WTC11 (cell line): ENCODE data around the gene HMHB1. TPM values are rescaled to one million over a fixed set of nuclear protein-coding genes. Genes with fewer than 3 reads are reported as not detected.

ENCODE experiments used
- ATAC-seq: fragments of 200-7000 bp; cut with Tn5 transposase; 2 replicates; pipeline ENCODE4 v1.10.0; 2021; ENCODE audit warnings: mild to moderate bottlenecking, moderate library complexity
- CTCF ChIA-PET: fragments of 300-600 bp; sonication (Branson Sonifier 250); formaldehyde crosslinking; loops from one replicate; lab custom pipeline; 2021; ENCODE audit warnings: antibody characterized with exemption; lab: Charles Lee
- POLR2A ChIA-PET: fragments of 350-600 bp; sonication (Branson Sonifier 250); formaldehyde crosslinking; loops from one replicate; lab custom pipeline; 2021; ENCODE audit warnings: antibody characterized with exemption; lab: Charles Lee
- DNase-seq: peaks from one replicate; pipeline ENCODE4 v3.0.0; 2021; ENCODE audit warnings: low spot score
- H3K27ac Mint-ChIP-seq: 2 replicates; pipeline ENCODE4 v1.8.0; 2021; ENCODE audit warnings: mixed read lengths
- H3K27me3 Mint-ChIP-seq: 2 replicates; pipeline ENCODE4 v1.8.0; 2021; ENCODE audit warnings: low read depth, mild to moderate bottlenecking, moderate library complexity, mixed read lengths
- H3K36me3 Mint-ChIP-seq: 2 replicates; pipeline ENCODE4 v1.8.0; 2021; ENCODE audit warnings: mixed read lengths
- H3K4me1 Mint-ChIP-seq: 2 replicates; pipeline ENCODE4 v1.8.0; 2022; ENCODE audit warnings: mixed read lengths
- H3K4me3 Mint-ChIP-seq: 2 replicates; pipeline ENCODE4 v1.8.0; 2021; ENCODE audit warnings: mild to moderate bottlenecking, moderate library complexity, mixed read lengths
- H3K9me3 Mint-ChIP-seq: 2 replicates; pipeline ENCODE4 v1.8.0; 2021; ENCODE audit warnings: mixed read lengths
- ARID4B ChIP-seq: sonication (generic); formaldehyde crosslinking; IDR thresholded peaks from 2 replicates; pipeline ENCODE4 v1.8.0; 2023; ENCODE audit warnings: missing genetic modification reagents, mild to moderate bottlenecking, borderline replicate concordance
- CBFB ChIP-seq: sonication (generic); formaldehyde crosslinking; IDR thresholded peaks from 2 replicates; pipeline ENCODE4 v1.8.1; 2022; ENCODE audit warnings: mild to moderate bottlenecking, low read depth, missing genetic modification reagents
- EMX1 ChIP-seq: fragments of 250-450 bp; sonication (Bioruptor Pico); IDR thresholded peaks from 2 replicates; pipeline ENCODE4 v1.8.0; 2021; ENCODE audit warnings: mild to moderate bottlenecking
- ETV6 ChIP-seq: sonication (generic); formaldehyde crosslinking; IDR thresholded peaks from 2 replicates; pipeline ENCODE4 v1.8.1; 2022; ENCODE audit warnings: mild to moderate bottlenecking, missing genetic modification reagents
- FOXJ3 ChIP-seq: sonication (generic); formaldehyde crosslinking; IDR thresholded peaks from 2 replicates; pipeline ENCODE4 v1.9.0; 2021; ENCODE audit warnings: missing genetic modification reagents, mild to moderate bottlenecking, borderline replicate concordance
- GABPB1 ChIP-seq: sonication (generic); formaldehyde crosslinking; IDR thresholded peaks from 2 replicates; pipeline ENCODE4 v1.8.1; 2023; ENCODE audit warnings: mild to moderate bottlenecking, missing genetic modification reagents
- GRHL2 ChIP-seq: fragments of 250-450 bp; sonication (Bioruptor Pico); IDR thresholded peaks from 2 replicates; pipeline ENCODE4 v1.8.0; 2022; ENCODE audit warnings: mild to moderate bottlenecking, moderate library complexity; ENCODE audit not compliant: insufficient replicate concordance, severe bottlenecking
- HMGA2 ChIP-seq: fragments of 250-450 bp; sonication (Bioruptor Pico); IDR thresholded peaks from 2 replicates; pipeline ENCODE4 v1.4.0; 2021; ENCODE audit warnings: mild to moderate bottlenecking, moderate library complexity
- MXD4 ChIP-seq: fragments of 250-450 bp; sonication (Bioruptor Pico); IDR thresholded peaks from 2 replicates; pipeline ENCODE4 v1.8.0; 2021; ENCODE audit warnings: mild to moderate bottlenecking, moderate library complexity, borderline replicate concordance
- OVOL2 ChIP-seq: fragments of 250-450 bp; sonication (Bioruptor Pico); IDR thresholded peaks from 2 replicates; pipeline ENCODE4 v1.9.0; 2021; ENCODE audit warnings: mild to moderate bottlenecking, borderline replicate concordance
- TP53 ChIP-seq: sonication (generic); formaldehyde crosslinking; IDR thresholded peaks from 2 replicates; pipeline ENCODE4 v1.8.1; 2023; ENCODE audit warnings: mild to moderate bottlenecking, missing genetic modification reagents
- ZNF121 ChIP-seq: sonication (generic); formaldehyde crosslinking; IDR thresholded peaks from 2 replicates; pipeline ENCODE4 v1.8.0; 2023; ENCODE audit warnings: missing genetic modification reagents
- ZNF232 ChIP-seq: sonication (generic); formaldehyde crosslinking; IDR thresholded peaks from 2 replicates; pipeline ENCODE4 v1.8.0; 2022; ENCODE audit warnings: mild to moderate bottlenecking, missing genetic modification reagents
- ZNF317 ChIP-seq: sonication (generic); formaldehyde crosslinking; IDR thresholded peaks from 2 replicates; pipeline ENCODE4 v1.8.1; 2023; ENCODE audit warnings: low read depth, mild to moderate bottlenecking, moderate library complexity, missing genetic modification reagents, borderline replicate concordance
- ZNF416 ChIP-seq: fragments of 250-450 bp; sonication (Bioruptor Pico); IDR thresholded peaks from 2 replicates; pipeline ENCODE4 v1.9.0; 2021; ENCODE audit warnings: mild to moderate bottlenecking, inconsistent platforms
- total RNA-seq: library from RNA; stranded (reverse); gene quantifications from 3 replicates; pipeline ENCODE4 v1.2.3, GENCODE V29; 2021
- TF ChIP-seq, protein P1 (sequence below): fragments of 250-450 bp; sonication (Bioruptor Pico); IDR thresholded peaks from 2 replicates; pipeline ENCODE4 v1.9.0; 2021; ENCODE audit warnings: mild to moderate bottlenecking
- TF ChIP-seq, protein P2 (sequence below): sonication (generic); formaldehyde crosslinking; IDR thresholded peaks from 2 replicates; pipeline ENCODE4 v1.8.1; 2023; ENCODE audit warnings: mild to moderate bottlenecking, moderate library complexity, missing genetic modification reagents
- TF ChIP-seq, protein P3 (sequence below): sonication (generic); formaldehyde crosslinking; IDR thresholded peaks from 2 replicates; pipeline ENCODE4 v1.8.1; 2023; ENCODE audit warnings: mild to moderate bottlenecking, missing genetic modification reagents, moderate library complexity
- TF ChIP-seq, protein P4 (sequence below): sonication (generic); formaldehyde crosslinking; IDR thresholded peaks from 2 replicates; pipeline ENCODE4 v1.8.0; 2022; ENCODE audit warnings: mild to moderate bottlenecking, missing genetic modification reagents
- TF ChIP-seq, protein P5 (sequence below): fragments of 250-450 bp; sonication (Bioruptor Pico); IDR thresholded peaks from 2 replicates; pipeline ENCODE4 v1.8.0; 2021; ENCODE audit warnings: mild to moderate bottlenecking

Gene HMHB1
- total RNA-seq, 1 experiment from 2014 or later: not detected

GRCh38 chr5:143771602-143772001 lies 40.4 kb upstream of the HMHB1 start (continued):
- TF ChIP-seq, protein P1, sequence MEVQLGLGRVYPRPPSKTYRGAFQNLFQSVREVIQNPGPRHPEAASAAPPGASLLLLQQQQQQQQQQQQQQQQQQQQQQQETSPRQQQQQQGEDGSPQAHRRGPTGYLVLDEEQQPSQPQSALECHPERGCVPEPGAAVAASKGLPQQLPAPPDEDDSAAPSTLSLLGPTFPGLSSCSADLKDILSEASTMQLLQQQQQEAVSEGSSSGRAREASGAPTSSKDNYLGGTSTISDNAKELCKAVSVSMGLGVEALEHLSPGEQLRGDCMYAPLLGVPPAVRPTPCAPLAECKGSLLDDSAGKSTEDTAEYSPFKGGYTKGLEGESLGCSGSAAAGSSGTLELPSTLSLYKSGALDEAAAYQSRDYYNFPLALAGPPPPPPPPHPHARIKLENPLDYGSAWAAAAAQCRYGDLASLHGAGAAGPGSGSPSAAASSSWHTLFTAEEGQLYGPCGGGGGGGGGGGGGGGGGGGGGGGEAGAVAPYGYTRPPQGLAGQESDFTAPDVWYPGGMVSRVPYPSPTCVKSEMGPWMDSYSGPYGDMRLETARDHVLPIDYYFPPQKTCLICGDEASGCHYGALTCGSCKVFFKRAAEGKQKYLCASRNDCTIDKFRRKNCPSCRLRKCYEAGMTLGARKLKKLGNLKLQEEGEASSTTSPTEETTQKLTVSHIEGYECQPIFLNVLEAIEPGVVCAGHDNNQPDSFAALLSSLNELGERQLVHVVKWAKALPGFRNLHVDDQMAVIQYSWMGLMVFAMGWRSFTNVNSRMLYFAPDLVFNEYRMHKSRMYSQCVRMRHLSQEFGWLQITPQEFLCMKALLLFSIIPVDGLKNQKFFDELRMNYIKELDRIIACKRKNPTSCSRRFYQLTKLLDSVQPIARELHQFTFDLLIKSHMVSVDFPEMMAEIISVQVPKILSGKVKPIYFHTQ: no peak
- TF ChIP-seq, protein P2, sequence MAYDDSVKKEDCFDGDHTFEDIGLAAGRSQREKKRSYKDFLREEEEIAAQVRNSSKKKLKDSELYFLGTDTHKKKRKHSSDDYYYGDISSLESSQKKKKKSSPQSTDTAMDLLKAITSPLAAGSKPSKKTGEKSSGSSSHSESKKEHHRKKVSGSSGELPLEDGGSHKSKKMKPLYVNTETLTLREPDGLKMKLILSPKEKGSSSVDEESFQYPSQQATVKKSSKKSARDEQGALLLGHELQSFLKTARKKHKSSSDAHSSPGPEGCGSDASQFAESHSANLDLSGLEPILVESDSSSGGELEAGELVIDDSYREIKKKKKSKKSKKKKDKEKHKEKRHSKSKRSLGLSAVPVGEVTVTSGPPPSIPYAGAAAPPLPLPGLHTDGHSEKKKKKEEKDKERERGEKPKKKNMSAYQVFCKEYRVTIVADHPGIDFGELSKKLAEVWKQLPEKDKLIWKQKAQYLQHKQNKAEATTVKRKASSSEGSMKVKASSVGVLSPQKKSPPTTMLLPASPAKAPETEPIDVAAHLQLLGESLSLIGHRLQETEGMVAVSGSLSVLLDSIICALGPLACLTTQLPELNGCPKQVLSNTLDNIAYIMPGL (CRISPR knock-in tag): no peak
- TF ChIP-seq GRHL2 (CRISPR knock-in tag) (no peak), EMX1 (no peak), OVOL2 (CRISPR knock-in tag) (no peak), MXD4 (no peak)
- TF ChIP-seq, protein P3, sequence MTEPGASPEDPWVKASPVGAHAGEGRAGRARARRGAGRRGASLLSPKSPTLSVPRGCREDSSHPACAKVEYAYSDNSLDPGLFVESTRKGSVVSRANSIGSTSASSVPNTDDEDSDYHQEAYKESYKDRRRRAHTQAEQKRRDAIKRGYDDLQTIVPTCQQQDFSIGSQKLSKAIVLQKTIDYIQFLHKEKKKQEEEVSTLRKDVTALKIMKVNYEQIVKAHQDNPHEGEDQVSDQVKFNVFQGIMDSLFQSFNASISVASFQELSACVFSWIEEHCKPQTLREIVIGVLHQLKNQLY (CRISPR knock-in tag): no peak

DNA sequence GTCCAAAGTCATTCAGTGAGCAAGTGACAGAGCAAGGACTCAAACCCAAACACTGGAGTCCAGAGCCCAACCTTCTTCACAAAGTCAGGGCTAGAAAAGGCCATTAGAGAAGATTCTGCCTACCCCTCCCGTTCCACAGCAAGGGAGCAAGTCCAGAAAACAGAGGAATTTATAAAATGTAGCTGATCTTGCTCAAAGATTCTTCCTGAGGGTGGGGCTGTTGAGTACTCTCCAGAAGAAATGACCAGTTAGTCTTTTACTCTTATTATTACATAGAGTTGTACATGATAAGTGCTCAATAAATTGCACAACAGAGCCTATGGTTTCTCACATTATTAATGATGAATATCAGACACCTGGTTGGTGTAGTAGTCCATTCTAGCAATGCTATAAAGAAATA lies 39.3 kb upstream of the HMHB1 start:
- Mint-ChIP-seq H3K27ac (no peak overlapping the region), H3K27me3 (no peaks in the 10 kb centered on the region)
- TF ChIP-seq, protein P4, sequence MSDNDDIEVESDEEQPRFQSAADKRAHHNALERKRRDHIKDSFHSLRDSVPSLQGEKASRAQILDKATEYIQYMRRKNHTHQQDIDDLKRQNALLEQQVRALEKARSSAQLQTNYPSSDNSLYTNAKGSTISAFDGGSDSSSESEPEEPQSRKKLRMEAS (CRISPR knock-in tag): no peak
- TF ChIP-seq CBFB: no peak
- no peak for TF ChIP-seq ZNF232 (CRISPR knock-in tag)
- TF ChIP-seq, protein P5, sequence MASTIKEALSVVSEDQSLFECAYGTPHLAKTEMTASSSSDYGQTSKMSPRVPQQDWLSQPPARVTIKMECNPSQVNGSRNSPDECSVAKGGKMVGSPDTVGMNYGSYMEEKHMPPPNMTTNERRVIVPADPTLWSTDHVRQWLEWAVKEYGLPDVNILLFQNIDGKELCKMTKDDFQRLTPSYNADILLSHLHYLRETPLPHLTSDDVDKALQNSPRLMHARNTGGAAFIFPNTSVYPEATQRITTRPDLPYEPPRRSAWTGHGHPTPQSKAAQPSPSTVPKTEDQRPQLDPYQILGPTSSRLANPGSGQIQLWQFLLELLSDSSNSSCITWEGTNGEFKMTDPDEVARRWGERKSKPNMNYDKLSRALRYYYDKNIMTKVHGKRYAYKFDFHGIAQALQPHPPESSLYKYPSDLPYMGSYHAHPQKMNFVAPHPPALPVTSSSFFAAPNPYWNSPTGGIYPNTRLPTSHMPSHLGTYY (CRISPR knock-in tag): no peak
- TF ChIP-seq ZNF121 (CRISPR knock-in tag): no peak
- TF ChIP-seq TP53: no peak
- no peak for TF ChIP-seq ETV6 (CRISPR knock-in tag)
- TF ChIP-seq GABPB1: no peak
- TF ChIP-seq ZNF317 (CRISPR knock-in tag): no peak
- TF ChIP-seq HMGA2 (CRISPR knock-in tag): no peak
- no peak for TF ChIP-seq FOXJ3 (CRISPR knock-in tag)
- no peak for TF ChIP-seq ARID4B (CRISPR knock-in tag)
- TF ChIP-seq, protein P3 (CRISPR knock-in tag): no peak
- TF ChIP-seq, protein P1: no peak
- no peak for TF ChIP-seq ZNF416 (CRISPR knock-in tag)
- TF ChIP-seq EMX1: no peak
- TF ChIP-seq, all 79 proteins: peak for 0
- Mint-ChIP-seq H3K4me3 (no peak overlapping the region), H3K9me3 (peaks cover 13% of the 10 kb centered on the region), H3K4me1 (peaks cover 15% of the 10 kb centered on the region), H3K36me3 (peaks cover 7% of the 10 kb centered on the region; the same call in 1 of the 2 replicates)
- no peak for DNase-seq
- ChIA-PET CTCF (no interaction called here), POLR2A (no interaction called here)
- no peak for ATAC-seq
